Right lung (tissue), 5 donors: ENCODE data around the gene TMEM132D. TPM values are rescaled to one million over a fixed set of nuclear protein-coding genes. Genes with fewer than 3 reads are reported as not detected.

Source experiments
- DNase-seq, 2 donors: peaks; one replicate each; pipeline ENCODE4 v3.0.0-alpha.2; 2013
- polyA plus RNA-seq, 5 donors: library from polyadenylated mRNA; unstranded; fragments of 120-200 nt; gene quantifications; one replicate each; pipeline versions ENCODE4 v1.2.1 to v1.2.3, GENCODE V29; 2013; ENCODE audit warnings: inconsistent platforms in 1 of 5, low replicate concordance in 1 of 5; ENCODE audit not compliant: insufficient read length in 5 of 5, insufficient read depth in 1 of 5

TMEM132D gene
- polyA plus RNA-seq, 5 donors = 0.28 to 2.1 (median 0.79) TPM

- DNase-seq = no peak
Observed at GRCh38 chr12:129727100-129727499, 176.7 kb downstream of the TMEM132D start.

- DNase-seq = no peak
Observed at GRCh38 chr12:129723260-129723659, 180.6 kb downstream of the TMEM132D start.

- DNase-seq = no peak
Observed at GRCh38 chr12:129720618-129721017, 183.2 kb downstream of the TMEM132D start.

DNA sequence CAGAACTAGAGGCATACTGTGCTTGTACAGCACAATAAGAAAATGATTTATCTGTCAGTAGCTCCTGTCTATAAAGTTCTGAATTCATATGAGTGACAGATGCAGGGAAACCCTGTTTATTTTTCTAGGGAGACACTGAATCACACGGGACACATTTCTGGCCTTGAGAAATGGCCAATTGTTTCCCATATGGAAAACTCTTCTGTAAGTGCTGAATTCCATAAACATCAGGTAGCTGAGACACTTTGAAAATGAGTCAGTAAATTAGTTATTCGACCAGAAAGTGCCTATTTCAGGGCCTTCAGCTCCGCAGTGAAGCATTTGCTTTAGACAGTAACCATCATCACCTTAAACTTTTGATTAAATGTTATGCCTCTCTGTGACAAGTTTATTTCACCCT is 184.4 kb downstream of the TMEM132D start:
- DNase-seq = no peak

- no peak for DNase-seq
Observed at GRCh38 chr12:129717438-129717837, 186.4 kb downstream of the TMEM132D start.

DNA sequence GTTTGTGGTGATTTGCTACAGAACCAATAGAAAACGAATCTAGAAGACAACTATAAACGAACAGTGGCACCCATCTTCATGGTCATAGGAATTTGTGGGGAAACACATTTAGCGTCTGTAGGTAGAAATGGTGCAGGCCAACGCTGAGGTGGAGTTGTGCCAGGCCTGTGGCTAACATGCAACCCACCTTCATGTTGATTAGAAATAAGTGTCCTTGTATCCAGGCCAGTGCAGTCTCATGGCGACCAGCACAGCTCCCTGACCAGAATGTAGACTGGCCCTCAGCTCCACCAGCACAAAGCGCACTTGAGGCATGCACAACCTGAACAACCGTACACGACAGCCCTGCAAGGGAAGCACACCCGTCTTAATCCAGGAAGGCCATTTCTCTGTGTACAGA is 187.0 kb downstream of the TMEM132D start:
- DNase-seq = no peak

- DNase-seq = no peak
Observed at GRCh38 chr12:129706716-129707115, 197.1 kb downstream of the TMEM132D start.

GRCh38 chr12:129704232-129704830 is 199.5 kb downstream of the TMEM132D start:
- DNase-seq = no peak

DNA sequence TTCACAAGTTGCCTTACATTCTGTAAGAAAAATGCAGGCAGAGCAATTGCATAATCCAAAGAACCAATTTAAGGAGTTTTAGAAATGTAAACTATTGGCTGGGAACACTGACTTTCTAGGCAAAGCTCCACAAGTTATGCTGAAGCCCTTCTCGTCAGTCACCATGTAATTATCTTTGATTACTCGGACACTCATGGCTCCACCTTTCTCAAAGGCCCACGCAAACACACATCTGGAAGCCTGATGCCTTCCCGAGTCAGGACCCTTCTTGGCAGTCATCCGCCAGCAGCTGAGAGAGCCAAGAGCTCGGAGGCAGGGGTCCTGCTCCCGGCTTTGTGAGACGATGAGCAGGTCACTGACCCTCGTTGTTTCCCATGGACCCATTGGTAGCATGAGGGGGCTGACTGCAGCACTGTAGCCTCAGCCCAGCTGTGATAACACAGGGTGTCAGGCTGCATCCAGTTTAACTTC is 202.2 kb downstream of the TMEM132D start:
- DNase-seq = peak in 1 of 2 donors; percentile 23

GRCh38 chr12:129700036-129700435 is 203.8 kb downstream of the TMEM132D start:
- DNase-seq = no peak

DNA sequence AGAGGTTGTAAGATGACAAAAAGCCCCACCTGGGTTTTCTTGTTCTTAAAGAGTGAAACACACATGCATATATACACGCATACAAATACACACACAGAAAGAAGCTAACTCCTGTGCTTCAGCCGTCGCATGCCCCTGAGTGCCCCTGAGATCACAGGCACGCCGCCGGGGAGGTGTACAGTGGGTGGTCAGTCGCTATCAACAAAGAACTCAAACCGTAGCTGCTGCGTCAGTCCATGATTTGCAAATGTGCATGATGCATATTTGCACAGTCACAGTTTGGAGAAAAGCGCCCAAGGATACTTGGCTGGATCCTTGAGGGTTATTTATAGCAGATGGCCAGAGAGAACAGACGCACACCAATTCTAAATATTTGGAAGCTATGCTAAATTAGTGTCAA is 206.9 kb downstream of the TMEM132D start:
- DNase-seq = peak in 1 of 2 donors; percentile 15

GRCh38 chr12:129696405-129696804 is 207.4 kb downstream of the TMEM132D start:
- DNase-seq = no peak

- no peak for DNase-seq
Observed at GRCh38 chr12:129693731-129694130, 210.1 kb downstream of the TMEM132D start.

DNA sequence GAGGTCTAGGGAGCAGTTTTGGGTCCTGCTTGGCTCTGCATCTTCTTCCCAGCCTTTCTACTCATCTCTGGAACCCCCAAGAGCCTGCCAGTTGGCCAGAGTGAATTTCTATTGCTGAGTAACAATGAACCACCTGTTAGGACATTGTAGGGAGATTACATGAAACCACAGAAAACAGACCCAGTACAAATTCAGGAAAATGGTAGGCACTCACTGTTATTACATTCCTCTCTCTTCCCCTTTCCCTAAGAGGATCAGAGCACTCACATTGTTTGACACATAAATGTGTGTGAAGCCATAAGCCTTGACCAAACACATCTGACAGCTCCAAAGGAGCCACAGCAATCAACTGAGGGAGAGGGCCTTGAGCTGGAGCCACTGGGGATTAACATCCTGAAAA is 216.1 kb downstream of the TMEM132D start:
- DNase-seq = no peak

GRCh38 chr12:129681830-129682229 is 222.0 kb downstream of the TMEM132D start:
- DNase-seq = no peak

GRCh38 chr12:129681151-129681550 is 222.7 kb downstream of the TMEM132D start:
- DNase-seq = no peak

GRCh38 chr12:129676411-129676810 is 227.4 kb downstream of the TMEM132D start:
- no peak for DNase-seq

GRCh38 chr12:129675947-129676346 is 227.9 kb downstream of the TMEM132D start:
- DNase-seq = no peak

GRCh38 chr12:129675496-129675895 is 228.3 kb downstream of the TMEM132D start:
- DNase-seq = no peak

DNA sequence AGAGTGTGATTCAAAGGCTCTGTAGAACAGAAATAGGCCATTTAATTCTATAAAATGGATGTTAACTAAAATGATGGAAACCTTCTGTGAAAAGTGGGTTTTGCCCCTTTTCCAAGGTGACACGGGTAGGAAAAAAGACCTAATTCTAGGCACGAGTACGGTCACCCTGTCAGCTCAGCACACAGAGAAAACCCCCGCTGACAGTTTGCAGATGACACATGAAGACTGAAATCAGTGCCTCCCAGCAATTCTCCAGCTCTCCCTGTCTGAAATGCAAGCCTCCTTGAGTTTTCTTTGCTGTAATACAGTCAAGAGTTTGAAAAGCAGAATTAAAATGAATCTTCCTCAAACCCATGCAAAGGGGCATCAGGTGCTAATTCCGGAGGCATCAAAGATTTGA is 230.0 kb downstream of the TMEM132D start:
- no peak for DNase-seq

GRCh38 chr12:129672110-129672509 is 231.7 kb downstream of the TMEM132D start:
- no peak for DNase-seq

DNA sequence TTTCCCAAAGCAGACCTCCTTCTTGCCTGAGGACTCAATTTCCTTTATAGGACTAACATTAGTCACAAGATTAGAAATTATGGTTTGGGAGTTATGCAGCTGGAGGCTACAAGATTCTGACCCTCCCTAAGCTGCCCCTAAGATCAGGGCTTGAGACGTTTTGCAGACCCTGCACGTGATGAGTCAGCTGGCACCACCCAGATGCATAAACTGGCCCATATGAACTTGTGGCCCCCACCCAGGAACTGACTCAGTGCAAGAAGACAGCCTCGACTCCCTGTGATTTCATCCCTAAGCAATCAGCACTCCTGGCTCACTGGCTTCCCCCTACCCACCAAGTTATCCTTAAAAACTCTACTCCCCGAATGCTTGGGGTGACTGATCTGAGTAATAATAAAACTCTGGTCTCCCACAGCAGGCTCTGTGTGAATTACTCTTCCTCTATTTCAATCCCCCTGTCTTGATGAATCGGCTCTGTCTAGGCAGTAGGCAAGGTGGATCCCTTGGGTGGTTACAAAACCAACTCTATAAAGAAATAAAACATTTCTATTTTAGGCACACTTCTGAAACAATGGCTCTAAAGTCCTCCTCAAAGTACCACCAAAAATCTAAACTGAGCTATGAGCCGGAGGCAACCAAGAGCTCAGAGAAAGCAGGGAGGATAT is 233.4 kb downstream of the TMEM132D start:
- no peak for DNase-seq

- no peak for DNase-seq
Observed at GRCh38 chr12:129665414-129665813, 238.4 kb downstream of the TMEM132D start.

GRCh38 chr12:129662234-129662633 is 241.6 kb downstream of the TMEM132D start:
- no peak for DNase-seq
